Spinal cord (tissue), 10 donors: ENCODE results near the gene LRRC52. TPM values are rescaled to one million over a fixed set of nuclear protein-coding genes. Genes with fewer than 3 reads are reported as not detected.
"Not testable (repeated sequence)": the region's sequence is repeated elsewhere in the genome, so short reads cannot be mapped to it uniquely, and the experiment has no call there.

Source experiments
- DNase-seq, 6 donors: peaks; one replicate each; pipeline versions ENCODE4 v3.0.0 to v3.0.0-alpha.2; 2013 to 2015; ENCODE audit warnings: low spot score in 6 of 6, low read depth in 4 of 6
- H3K27ac ChIP-seq: one replicate; pipeline ENCODE4 v1.5.1; 2013; ENCODE audit warnings: low read depth, low read length, control low read depth
- H3K27me3 ChIP-seq: one replicate; pipeline ENCODE4 v1.6.1; 2013; ENCODE audit warnings: low read length; ENCODE audit not compliant: control insufficient read depth, insufficient read depth
- H3K36me3 ChIP-seq: one replicate; pipeline ENCODE4 v1.6.1; 2013; ENCODE audit warnings: low read length; ENCODE audit not compliant: control insufficient read depth, insufficient read depth
- H3K4me1 ChIP-seq: one replicate; pipeline ENCODE4 v1.6.1; 2013; ENCODE audit warnings: low read length; ENCODE audit not compliant: control insufficient read depth, insufficient read depth
- H3K4me3 ChIP-seq: one replicate; pipeline ENCODE4 v1.5.1; 2013; ENCODE audit warnings: low read depth, low read length, control low read depth
- H3K9me3 ChIP-seq: one replicate; pipeline ENCODE4 v1.6.1; 2013; ENCODE audit warnings: low read length; ENCODE audit not compliant: control insufficient read depth, insufficient read depth
- WGBS: methylation state at CpG from one replicate; pipeline ENCODE4 v1.1.5; 2013; ENCODE audit warnings: missing lambda C conversion rate; ENCODE audit not compliant: insufficient coverage; 5-methylcytosine and 5-hydroxymethylcytosine counted together
- polyA plus RNA-seq, 2 donors: library from polyadenylated mRNA; unstranded; fragments of 120-200 nt; gene quantifications; one replicate each; pipeline ENCODE4 v1.2.1, GENCODE V29; 2013; ENCODE audit not compliant: insufficient read length in 2 of 2
- total RNA-seq, 2 donors: library from RNA; depleted of rRNA in 1 of 2; stranded (reverse); fragments of 120-200 nt in 1 of 2; fragments of >200 nt in 1 of 2; gene quantifications; one replicate each; pipeline versions ENCODE4 v1.2.3 to v1.2.4, GENCODE V29; 2013 to 2014
- donor health status: healthy.

Gene LRRC52
- total and polyA plus RNA-seq, 4 donors, result 0.10 to 0.23 (median 0.22) TPM; not detected in 1

DNA sequence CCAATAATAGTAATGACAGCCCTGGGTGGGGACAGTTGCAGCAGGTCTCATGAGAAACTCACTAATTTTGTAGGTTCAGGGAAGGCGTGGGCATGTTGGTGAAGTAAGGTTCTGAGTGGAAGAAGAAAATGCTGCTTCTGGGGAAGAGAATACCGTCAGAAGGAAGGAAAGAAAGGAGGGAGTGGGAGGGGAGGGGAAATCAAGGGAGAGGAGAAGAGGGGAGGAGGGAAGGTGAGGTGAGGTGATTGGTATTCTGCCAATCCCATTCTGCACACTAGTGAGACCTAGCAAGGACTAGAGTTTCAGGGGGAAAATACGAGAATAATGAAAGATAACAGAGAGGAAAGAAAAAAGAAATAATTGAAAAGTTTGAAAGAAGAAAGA, 54.9 kb downstream of the LRRC52 start:
- Histone ChIP-seq H3K9me3 (no peaks in the 10 kb centered on the region), H3K4me1 (peaks cover 6% of the 10 kb centered on the region), H3K36me3 (no peaks in the 10 kb centered on the region), H3K27me3 (peaks cover 2% of the 10 kb centered on the region), H3K27ac (peak overlapping the region; percentile 86), H3K4me3 (peak overlapping the region; percentile 78)
- 16% methylated on average over 3 of the region's 3 CpGs for WGBS
- no peak for DNase-seq

DNA sequence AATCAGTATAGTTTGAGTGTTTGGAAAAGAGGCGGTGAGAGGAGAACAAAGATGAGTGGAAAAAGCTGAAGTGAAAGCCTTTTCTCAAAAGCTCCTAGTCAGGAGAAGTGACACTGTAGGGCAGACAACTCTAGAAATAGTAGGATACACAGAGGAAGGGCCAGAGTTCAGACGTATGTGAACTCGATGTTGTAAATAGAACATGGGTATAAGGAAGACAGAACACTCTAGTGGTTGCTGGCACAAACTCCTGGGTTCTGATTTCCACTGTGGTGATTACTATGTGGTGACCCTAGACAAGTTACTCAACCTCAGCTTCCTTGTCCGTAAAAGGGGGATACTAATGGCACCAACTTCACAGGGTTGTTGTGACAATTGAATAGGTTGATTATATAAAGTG, 57.0 kb downstream of the LRRC52 start:
- H3K4me3 ChIP-seq, result no peak overlapping the region
- DNase-seq, result no peak
- H3K9me3 ChIP-seq, result no peaks in the 10 kb centered on the region
- H3K4me1 ChIP-seq, result peaks cover 6% of the 10 kb centered on the region
- H3K36me3 ChIP-seq, result no peaks in the 10 kb centered on the region
- 56% methylated on average over 2 of the region's 4 CpGs for WGBS
- H3K27ac ChIP-seq, result no peak overlapping the region
- H3K27me3 ChIP-seq, result no peaks in the 10 kb centered on the region

DNA sequence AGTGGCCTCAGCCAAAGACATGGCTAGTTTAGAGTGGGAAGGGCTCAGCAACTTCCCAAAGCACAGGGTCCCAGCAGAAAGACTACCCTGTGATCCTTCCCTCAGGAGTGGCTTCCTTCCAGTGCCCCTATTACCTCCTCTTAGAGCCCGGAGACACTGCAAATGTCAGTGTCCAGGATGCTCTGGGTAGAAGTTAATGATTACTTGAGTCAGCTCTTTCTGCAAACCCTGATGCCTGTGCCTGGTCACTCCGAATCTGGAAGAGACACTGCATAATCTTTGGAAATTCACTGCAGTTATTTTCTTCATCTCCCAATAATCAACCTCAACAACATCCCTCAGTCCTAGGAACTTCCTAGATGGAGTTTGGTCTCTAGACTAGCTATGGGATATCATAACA, 60.0 kb downstream of the LRRC52 start:
- Histone ChIP-seq H3K4me3 (no peak overlapping the region), H3K9me3 (no peaks in the 10 kb centered on the region), H3K4me1 (no peaks in the 10 kb centered on the region), H3K27ac (no peak overlapping the region), H3K36me3 (no peaks in the 10 kb centered on the region), H3K27me3 (no peaks in the 10 kb centered on the region)
- WGBS, result no CpG with 5 or more reads among the region's 2 CpGs
- no peak for DNase-seq

DNA sequence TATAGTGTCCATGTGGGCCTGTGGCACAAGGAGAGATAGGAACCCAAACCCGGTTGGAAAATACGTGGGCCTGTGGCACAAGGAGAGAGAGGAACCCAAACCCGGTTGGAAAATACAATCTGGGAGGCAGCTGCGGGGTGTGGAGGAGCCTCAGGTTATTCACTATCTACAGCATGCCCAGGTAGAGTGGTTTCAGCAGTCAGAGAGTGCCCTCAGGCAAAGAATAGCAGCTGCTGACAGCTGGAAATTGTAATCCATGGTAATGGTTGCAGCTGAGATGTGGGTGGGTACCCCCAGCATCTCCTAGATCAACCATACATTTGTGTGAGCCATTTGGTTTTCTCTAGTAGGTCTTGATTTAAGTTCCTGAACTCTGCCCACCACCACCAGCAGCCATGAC, 61.4 kb downstream of the LRRC52 start:
- H3K27ac ChIP-seq, result no peak overlapping the region
- DNase-seq, result no peak
- no peaks in the 10 kb centered on the region for H3K4me1 ChIP-seq
- H3K4me3 ChIP-seq, result no peak overlapping the region
- no peaks in the 10 kb centered on the region for H3K36me3 ChIP-seq
- no peaks in the 10 kb centered on the region for H3K27me3 ChIP-seq
- H3K9me3 ChIP-seq, result no peaks in the 10 kb centered on the region
- 84% methylated on average over 3 of the region's 4 CpGs for WGBS

DNA sequence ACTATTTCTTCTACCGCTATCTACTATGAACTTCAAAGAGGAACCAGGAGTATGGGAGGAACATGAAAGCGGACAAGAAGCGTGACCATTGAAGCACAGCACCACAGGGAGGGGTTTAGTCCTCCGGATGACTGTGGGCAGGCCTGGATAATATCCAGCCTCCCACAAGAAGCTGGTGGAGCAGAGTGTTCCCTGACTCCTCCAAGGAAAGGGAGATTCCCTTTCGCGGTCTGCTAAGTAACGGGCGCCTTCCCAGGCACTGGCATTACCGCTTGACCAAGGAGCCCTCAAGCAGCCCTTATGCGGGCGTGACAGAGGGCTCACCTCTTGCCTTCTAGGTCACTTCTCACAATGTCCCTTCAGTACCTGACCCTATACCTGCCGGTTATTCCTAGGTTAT, 62.9 kb downstream of the LRRC52 start:
- WGBS, result 86% methylated on average over 10 of the region's 12 CpGs
- H3K4me1 ChIP-seq, H3K27me3 ChIP-seq, H3K27ac ChIP-seq, H3K4me3 ChIP-seq, H3K36me3 ChIP-seq, DNase-seq, H3K9me3 ChIP-seq: not testable (repeated sequence)

DNA sequence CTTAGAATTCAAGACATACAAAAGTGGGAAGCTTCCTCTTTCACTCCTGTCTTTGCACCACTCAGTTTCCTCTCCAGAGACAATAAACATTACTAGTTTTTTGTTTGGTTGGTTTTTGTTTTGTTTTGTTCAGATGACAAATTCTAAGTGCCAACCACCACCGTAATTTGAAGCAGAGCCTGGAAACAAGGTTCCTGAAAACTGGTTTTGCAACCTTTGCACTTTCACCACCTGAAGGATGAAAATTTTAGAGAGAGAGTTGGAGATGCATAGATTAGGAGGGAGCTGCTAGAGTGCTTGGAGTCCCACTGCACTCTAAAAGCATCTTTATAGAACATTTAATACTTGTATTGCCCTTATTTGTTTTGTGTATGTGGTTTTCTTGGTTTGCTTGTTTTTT, 67.1 kb downstream of the LRRC52 start:
- Histone ChIP-seq H3K27ac (no peak overlapping the region), H3K27me3 (no peaks in the 10 kb centered on the region), H3K4me3 (no peak overlapping the region), H3K4me1 (no peaks in the 10 kb centered on the region), H3K36me3 (no peaks in the 10 kb centered on the region), H3K9me3 (no peaks in the 10 kb centered on the region)
- no CpG with 5 or more reads among the region's 1 CpG for WGBS
- no peak for DNase-seq

DNA sequence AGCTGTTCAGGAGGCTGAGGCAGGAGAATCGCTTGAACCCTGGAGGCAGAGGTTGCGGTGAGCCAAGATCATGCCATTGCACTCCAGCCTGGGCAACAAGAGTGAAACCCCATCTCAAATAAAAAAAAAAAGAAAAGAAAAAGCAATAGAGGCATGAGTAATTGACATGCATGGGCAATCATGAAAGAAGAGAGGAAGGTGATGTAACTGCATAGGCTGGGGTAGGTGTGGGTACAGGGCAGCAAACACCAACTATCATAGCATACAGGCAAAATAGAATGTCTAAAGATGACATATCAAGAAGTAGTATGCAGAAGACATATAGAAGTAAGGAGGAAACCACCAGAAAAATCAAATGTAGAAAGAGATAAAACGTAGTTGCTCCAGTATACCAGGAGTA, 68.3 kb downstream of the LRRC52 start:
- Histone ChIP-seq H3K27me3 (no peaks in the 10 kb centered on the region), H3K4me3 (no peak overlapping the region), H3K36me3 (no peaks in the 10 kb centered on the region), H3K9me3 (no peaks in the 10 kb centered on the region), H3K27ac (no peak overlapping the region), H3K4me1 (no peaks in the 10 kb centered on the region)
- DNase-seq, result no peak
- WGBS, result no CpG with 5 or more reads among the region's 3 CpGs

Other genes starting within 250 kb of the LRRC52 start
- 1 to 10 TPM in 1 of 2 donors, under 1 TPM in 1; 0.40 to 4.4 TPM for gene LMX1A, start 187.3 kb upstream of the LRRC52 start, total RNA-seq
- gene LMX1A, start 187.3 kb upstream of the LRRC52 start, polyA plus RNA-seq, result under 1 TPM; 0.40 to 0.99 TPM
- gene RXRG, start 98.9 kb upstream of the LRRC52 start, total RNA-seq, result 1 to 10 TPM; 8.5 to 9.0 TPM
- gene RXRG, start 98.9 kb upstream of the LRRC52 start, polyA plus RNA-seq, result 10 to 100 TPM; 18.6 to 19.7 TPM
- 100 to 1,000 TPM; 172 to 214 TPM for gene MGST3, start 87.2 kb downstream of the LRRC52 start, total RNA-seq
- 100 to 1,000 TPM; 271 to 282 TPM for gene MGST3, start 87.2 kb downstream of the LRRC52 start, polyA plus RNA-seq
- gene ALDH9A1, start 154.6 kb downstream of the LRRC52 start, total RNA-seq, result 100 to 1,000 TPM in 1 of 2 donors, 10 to 100 TPM in 1; 90.4 to 123 TPM
- gene ALDH9A1, start 154.6 kb downstream of the LRRC52 start, polyA plus RNA-seq, result 10 to 100 TPM; 88.5 to 90.0 TPM
- 100 to 1,000 TPM in 1 of 2 donors, 10 to 100 TPM in 1; 81.4 to 147 TPM for gene TMCO1, start 224.9 kb downstream of the LRRC52 start, total RNA-seq
- gene TMCO1, start 224.9 kb downstream of the LRRC52 start, polyA plus RNA-seq, result 100 to 1,000 TPM; 117 to 119 TPM